GM10266 (cell line): ENCODE measurements around the gene KYNU.

Experiments used
- DNase-seq: peaks from one replicate; pipeline ENCODE4 v3.0.0; 2012; ENCODE audit errors: extremely low spot score
- CTCF ChIP-seq: IDR thresholded peaks from 2 replicates; pipeline ENCODE4 v1.5.1; 2012; ENCODE audit warnings: mild to moderate bottlenecking, low read depth; ENCODE audit not compliant: control insufficient read depth, insufficient read depth; ENCODE audit errors: missing control alignments

The KYNU gene

DNA sequence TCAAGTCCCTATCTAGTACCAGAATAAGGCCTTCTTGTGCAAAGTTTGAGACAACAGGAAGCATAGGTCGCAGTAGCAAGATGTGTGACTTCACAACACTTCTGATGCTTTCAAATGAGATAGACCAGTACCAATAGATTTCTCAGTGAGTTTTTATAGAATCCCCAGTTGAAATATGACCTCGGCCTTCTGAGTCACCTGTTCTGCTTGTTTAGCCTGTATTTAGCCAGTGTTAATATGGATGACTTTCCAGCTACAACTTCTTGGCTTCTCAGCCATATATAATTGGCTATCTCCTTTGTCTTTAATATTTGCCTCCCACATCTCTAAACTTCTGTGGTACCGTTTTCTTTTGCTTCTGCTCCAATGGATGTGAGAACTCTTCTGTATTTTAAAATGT is 113.8 kb downstream of the KYNU start:
- no peak for TF ChIP-seq CTCF
- DNase-seq: no peak

- TF ChIP-seq CTCF: no peak
- DNase-seq: no peak
Measured at GRCh38 chr2:142992840-142993239, 115.4 kb downstream of the KYNU start.

GRCh38 chr2:142993771-142994170 is 116.3 kb downstream of the KYNU start:
- TF ChIP-seq CTCF: no peak
- DNase-seq: no peak

DNA sequence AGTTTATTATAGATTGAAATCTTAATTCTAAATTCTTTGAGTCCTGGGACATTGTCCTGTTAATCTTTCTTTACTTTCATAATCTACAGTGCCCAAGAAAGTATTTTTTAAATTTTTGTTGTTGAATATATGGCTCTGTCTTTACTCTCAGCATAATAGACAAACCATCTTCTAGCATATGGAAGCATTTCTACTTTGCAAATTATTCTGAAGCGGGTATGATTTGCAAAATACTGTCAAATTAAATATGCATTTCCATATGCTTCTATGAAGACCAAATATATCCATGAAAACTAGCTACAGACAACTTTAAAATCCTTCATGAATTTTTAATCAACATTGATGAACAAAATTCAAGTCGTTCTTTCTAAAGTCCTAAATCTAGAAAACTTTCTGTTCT is 117.2 kb downstream of the KYNU start:
- DNase-seq: no peak
- no peak for TF ChIP-seq CTCF

- no peak for DNase-seq
- no peak for TF ChIP-seq CTCF
Measured at GRCh38 chr2:142997231-142997630, 119.8 kb downstream of the KYNU start.

DNA sequence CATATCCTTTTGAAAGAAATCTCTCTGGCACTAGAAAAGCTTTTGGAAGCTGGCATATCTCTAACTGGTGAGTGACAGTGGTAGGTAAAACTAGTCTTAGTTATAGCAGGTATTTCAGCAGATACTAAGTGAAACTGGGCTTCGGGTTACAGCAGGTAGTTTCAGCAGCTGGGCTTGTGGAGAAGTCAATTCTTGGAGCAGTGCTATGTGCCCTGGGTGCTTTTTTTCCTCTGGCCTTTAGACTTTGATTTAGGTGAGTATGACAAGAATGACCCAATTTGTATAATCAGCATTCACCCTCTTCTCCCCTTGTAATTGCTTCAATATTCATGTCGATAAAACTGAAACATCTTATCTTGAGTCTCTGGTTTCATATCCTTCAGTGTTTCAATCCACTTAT is 123.1 kb downstream of the KYNU start:
- DNase-seq: no peak
- no peak for TF ChIP-seq CTCF

GRCh38 chr2:143001501-143001900 is 124.0 kb downstream of the KYNU start:
- no peak for TF ChIP-seq CTCF

More at GRCh38 chr2:143001501-143001900, 124.0 kb downstream of the KYNU start:
- no peak for DNase-seq
